Measurements from ENCODE around the gene KCNC3.

GRCh38 chr19:50323782-50324133, 5.4 kb downstream of the KCNC3 start:
- TF ChIP-seq, protein P1, sequence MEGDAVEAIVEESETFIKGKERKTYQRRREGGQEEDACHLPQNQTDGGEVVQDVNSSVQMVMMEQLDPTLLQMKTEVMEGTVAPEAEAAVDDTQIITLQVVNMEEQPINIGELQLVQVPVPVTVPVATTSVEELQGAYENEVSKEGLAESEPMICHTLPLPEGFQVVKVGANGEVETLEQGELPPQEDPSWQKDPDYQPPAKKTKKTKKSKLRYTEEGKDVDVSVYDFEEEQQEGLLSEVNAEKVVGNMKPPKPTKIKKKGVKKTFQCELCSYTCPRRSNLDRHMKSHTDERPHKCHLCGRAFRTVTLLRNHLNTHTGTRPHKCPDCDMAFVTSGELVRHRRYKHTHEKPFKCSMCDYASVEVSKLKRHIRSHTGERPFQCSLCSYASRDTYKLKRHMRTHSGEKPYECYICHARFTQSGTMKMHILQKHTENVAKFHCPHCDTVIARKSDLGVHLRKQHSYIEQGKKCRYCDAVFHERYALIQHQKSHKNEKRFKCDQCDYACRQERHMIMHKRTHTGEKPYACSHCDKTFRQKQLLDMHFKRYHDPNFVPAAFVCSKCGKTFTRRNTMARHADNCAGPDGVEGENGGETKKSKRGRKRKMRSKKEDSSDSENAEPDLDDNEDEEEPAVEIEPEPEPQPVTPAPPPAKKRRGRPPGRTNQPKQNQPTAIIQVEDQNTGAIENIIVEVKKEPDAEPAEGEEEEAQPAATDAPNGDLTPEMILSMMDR (IDR thresholded peaks at IDR 0.05): no peak
- TF ChIP-seq POLR2A (IDR thresholded peaks at IDR 0.05): no peak

Measured in adrenal gland (tissue), 5 donors.